HEK293 (cell line): ENCODE data around the gene CAV1.

Experiments
- CTCF ChIA-PET: fragments of 350-600 bp; formaldehyde crosslinking; extraction: SDS; loops from one replicate; lab custom pipeline; 2021; ENCODE audit warnings: antibody characterized with exemption; lab: Yijun Ruan, JAX
- POLR2A ChIA-PET: fragments of 300-600 bp; formaldehyde crosslinking; extraction: SDS; loops from one replicate; lab custom pipeline; 2020; ENCODE audit warnings: antibody characterized with exemption, inconsistent platforms; lab: Yijun Ruan, JAX
- H3K27ac ChIP-seq: fragments of 200-500 bp; sonication (Bioruptor generic); 2 replicates; pipeline ENCODE4 v1.5.1; 2014; ENCODE audit warnings: low read depth, low read length, control low read depth, inconsistent platforms; ENCODE audit errors: extremely low read depth
- H3K36me3 ChIP-seq, 2 experiments: fragments of 200-500 bp in 1 of 2; sonication (Bioruptor generic) in 1 of 2; 1 replicate in 1 of 2; 2 replicates in 1 of 2; pipeline ENCODE4 v1.5.1; 2014 to 2017; ENCODE audit warnings: inconsistent platforms in 2 of 2, low read length in 2 of 2; ENCODE audit not compliant: control insufficient read depth in 2 of 2, insufficient read depth in 1 of 2
- H3K4me1 ChIP-seq: fragments of 200-500 bp; sonication (Bioruptor generic); 2 replicates; pipeline ENCODE4 v1.5.1; 2014; ENCODE audit warnings: mild to moderate bottlenecking, low read length, inconsistent platforms; ENCODE audit not compliant: control insufficient read depth, insufficient read depth
- H3K4me3 ChIP-seq: 2 replicates; pipeline ENCODE4 v1.5.1; 2011; ENCODE audit warnings: low read depth, mild to moderate bottlenecking, control low read depth, low read length, moderate library complexity
- H3K9me3 ChIP-seq: fragments of 200-500 bp; sonication (Bioruptor generic); 2 replicates; pipeline ENCODE4 v1.5.1; 2014; ENCODE audit warnings: low read depth, low read length, inconsistent platforms; ENCODE audit not compliant: control insufficient read depth, insufficient read depth
- KLF10 ChIP-seq: fragments of 450-650 bp; IDR thresholded peaks from 2 replicates; pipeline ENCODE4 v1.5.1; 2018; ENCODE audit warnings: missing biosample characterization, mild to moderate bottlenecking, missing genetic modification characterization
- KLF16 ChIP-seq: fragments of 450-650 bp; formaldehyde crosslinking; IDR thresholded peaks from 2 replicates; pipeline ENCODE4 v1.5.1; 2017; ENCODE audit warnings: missing biosample characterization, missing genetic modification characterization
- KLF8 ChIP-seq: fragments of 450-650 bp; formaldehyde crosslinking; IDR thresholded peaks from 2 replicates; pipeline ENCODE4 v1.5.1; 2016; ENCODE audit warnings: missing biosample characterization, missing genetic modification characterization
- OVOL3 ChIP-seq: fragments of 450-650 bp; formaldehyde crosslinking; IDR thresholded peaks from 2 replicates; pipeline ENCODE4 v1.5.1; 2016; ENCODE audit warnings: missing biosample characterization, missing genetic modification characterization
- REST ChIP-seq: fragments of 450-650 bp; formaldehyde crosslinking; IDR thresholded peaks from 2 replicates; pipeline ENCODE4 v1.5.1; 2016; ENCODE audit warnings: missing biosample characterization, missing genetic modification characterization
- ZBTB17 ChIP-seq: fragments of 450-650 bp; formaldehyde crosslinking; IDR thresholded peaks from 2 replicates; pipeline ENCODE4 v1.5.1; 2016; ENCODE audit warnings: missing biosample characterization, missing genetic modification characterization
- ZNF112 ChIP-seq: fragments of 450-650 bp; formaldehyde crosslinking; IDR thresholded peaks from 2 replicates; pipeline ENCODE4 v1.5.0; 2017; ENCODE audit warnings: missing biosample characterization, missing genetic modification characterization
- ZNF114 ChIP-seq: fragments of 450-650 bp; formaldehyde crosslinking; IDR thresholded peaks from 2 replicates; pipeline ENCODE4 v1.5.0; 2017; ENCODE audit warnings: missing biosample characterization, missing genetic modification characterization
- ZNF138 ChIP-seq: fragments of 450-650 bp; formaldehyde crosslinking; IDR thresholded peaks from 2 replicates; pipeline ENCODE4 v1.5.1; 2016; ENCODE audit warnings: missing biosample characterization, missing genetic modification characterization, borderline replicate concordance
- ZNF174 ChIP-seq: fragments of 450-650 bp; formaldehyde crosslinking; IDR thresholded peaks from 2 replicates; pipeline ENCODE4 v1.5.0; 2017; ENCODE audit warnings: missing biosample characterization, mild to moderate bottlenecking, missing genetic modification characterization
- ZNF274 ChIP-seq, 2 experiments: fragments of 200-500 bp in 1 of 2; fragments of 450-650 bp in 1 of 2; sonication (Bioruptor generic) in 1 of 2; formaldehyde crosslinking in 1 of 2; IDR thresholded peaks; 2 replicates each; pipeline versions ENCODE4 v1.5.1 to v1.6.1; 2014 to 2016; ENCODE audit warnings: borderline replicate concordance in 1 of 2, inconsistent platforms in 1 of 2, low read length in 1 of 2, missing biosample characterization in 1 of 2, missing genetic modification characterization in 1 of 2
- ZNF280C ChIP-seq: fragments of 450-650 bp; formaldehyde crosslinking; IDR thresholded peaks from 2 replicates; pipeline ENCODE4 v1.5.1; 2016; ENCODE audit warnings: missing biosample characterization, missing genetic modification characterization
- ZNF280D ChIP-seq: fragments of 450-650 bp; formaldehyde crosslinking; IDR thresholded peaks from 2 replicates; pipeline ENCODE4 v1.5.1; 2016; ENCODE audit warnings: missing biosample characterization, missing genetic modification characterization
- ZNF48 ChIP-seq: fragments of 450-650 bp; formaldehyde crosslinking; IDR thresholded peaks from 2 replicates; pipeline ENCODE4 v1.5.1; 2016; ENCODE audit warnings: missing biosample characterization, missing genetic modification characterization
- ZNF501 ChIP-seq: fragments of 450-650 bp; formaldehyde crosslinking; IDR thresholded peaks from 2 replicates; pipeline ENCODE4 v1.5.1; 2016; ENCODE audit warnings: missing biosample characterization, missing genetic modification characterization
- ZNF510 ChIP-seq: fragments of 450-650 bp; formaldehyde crosslinking; IDR thresholded peaks from 2 replicates; pipeline ENCODE4 v1.5.1; 2018; ENCODE audit warnings: mild to moderate bottlenecking, missing genetic modification characterization, missing biosample characterization; ENCODE audit not compliant: insufficient replicate concordance
- ZNF548 ChIP-seq: fragments of 450-650 bp; formaldehyde crosslinking; IDR thresholded peaks from 2 replicates; pipeline ENCODE4 v1.5.1; 2016; ENCODE audit warnings: missing biosample characterization, missing genetic modification characterization
- ZNF558 ChIP-seq: fragments of 450-650 bp; formaldehyde crosslinking; IDR thresholded peaks from 2 replicates; pipeline ENCODE4 v1.5.1; 2016; ENCODE audit warnings: missing biosample characterization, missing genetic modification characterization
- ZNF677 ChIP-seq: fragments of 450-650 bp; IDR thresholded peaks from 2 replicates; pipeline ENCODE4 v1.5.0; 2018; ENCODE audit warnings: missing biosample characterization, mild to moderate bottlenecking, missing genetic modification characterization, moderate library complexity
- ZNF76 ChIP-seq: fragments of 450-650 bp; formaldehyde crosslinking; IDR thresholded peaks from 2 replicates; pipeline ENCODE4; 2016; ENCODE audit warnings: low read depth, missing biosample characterization, missing genetic modification characterization, borderline replicate concordance

Gene CAV1

GRCh38 chr7:116595063-116595462 is 70.2 kb downstream of the CAV1 start:
- Histone ChIP-seq H3K4me1 (peaks cover 10% of the 10 kb centered on the region), H3K36me3 (no peaks in the 10 kb centered on the region)
- TF ChIP-seq ZNF558 (tag by site-specific recombination) (no peak), OVOL3 (tag by site-specific recombination) (no peak), ZNF112 (tag by site-specific recombination) (no peak), ZNF114 (tag by site-specific recombination) (no peak), ZNF280D (tag by site-specific recombination) (no peak), ZNF274 (IDR thresholded peaks at IDR 0.05; ENCODE audit: low read length) (no peak), ZNF274 (tag by site-specific recombination; IDR thresholded peaks at IDR 0.05; ENCODE audit: borderline replicate concordance) (no peak), ZNF677 (tag by site-specific recombination) (no peak), REST (no peak), KLF10 (tag by site-specific recombination) (no peak), ZNF548 (tag by site-specific recombination) (no peak), ZNF76 (no peak), ZNF510 (tag by site-specific recombination) (no peak), ZNF501 (tag by site-specific recombination) (no peak), KLF8 (tag by site-specific recombination) (no peak), ZBTB17 (tag by site-specific recombination) (no peak), ZNF48 (tag by site-specific recombination) (no peak), KLF16 (tag by site-specific recombination) (no peak), ZNF280C (no peak), ZNF174 (tag by site-specific recombination) (no peak), ZNF138 (tag by site-specific recombination) (no peak)
- TF ChIP-seq, all 188 proteins: peak for 0
- Histone ChIP-seq H3K9me3 (no peaks in the 10 kb centered on the region), H3K4me3 (no peak overlapping the region), H3K27ac (no peak overlapping the region)
- POLR2A ChIA-PET: no interaction called here
- CTCF ChIA-PET: interaction anchor here (1.0 to 1.7 kb wide), 3 partner anchors 215 to 435 kb away, joined by 3 to 6 read pairs (median 3); no protein-coding TSS in a partner anchor
